DOHH2 (cell line): ENCODE data around the gene LTB4R.
A peak's percentile ranks its signal among the peaks of the same experiment; 100 is the strongest.

Experiments
- H3F3A ChIP-seq: fragments of 200-600 bp; sonication (generic), shearing (Covaris generic); 2 replicates; pipeline ENCODE4 v1.6.0; 2016; ENCODE audit warnings: antibody characterized with exemption, mild to moderate bottlenecking; ENCODE audit not compliant: control insufficient read depth, insufficient read depth
- H3K27ac ChIP-seq: fragments of 200-600 bp; sonication (generic); 2 replicates; pipeline ENCODE4 v1.5.1; 2014; ENCODE audit warnings: low read depth, mild to moderate bottlenecking, low read length, moderate library complexity
- H3K27me3 ChIP-seq: fragments of 200-600 bp; sonication (generic); 2 replicates; pipeline ENCODE4 v1.6.1; 2014; ENCODE audit warnings: mild to moderate bottlenecking, low read length, mixed read lengths; ENCODE audit not compliant: control insufficient read depth
- H3K36me3 ChIP-seq: fragments of 200-600 bp; sonication (generic); 2 replicates; pipeline ENCODE4 v1.6.1; 2014; ENCODE audit warnings: mild to moderate bottlenecking, low read length, moderate library complexity, mixed read lengths; ENCODE audit not compliant: control insufficient read depth
- H3K4me1 ChIP-seq: fragments of 200-600 bp; sonication (generic); 2 replicates; pipeline ENCODE4 v1.6.1; 2014; ENCODE audit warnings: mild to moderate bottlenecking, low read length, mixed read lengths; ENCODE audit not compliant: control insufficient read depth
- H3K4me2 ChIP-seq: fragments of 200-600 bp; sonication (generic); 2 replicates; pipeline ENCODE4 v1.6.0; 2014; ENCODE audit warnings: mild to moderate bottlenecking, low read length, moderate library complexity
- H3K4me3 ChIP-seq: fragments of 200-600 bp; sonication (generic); 2 replicates; pipeline ENCODE4 v1.5.1; 2014; ENCODE audit warnings: mild to moderate bottlenecking, low read length, mixed read lengths
- H3K79me2 ChIP-seq: fragments of 200-600 bp; sonication (generic); 2 replicates; pipeline ENCODE4 v1.6.1; 2014; ENCODE audit warnings: mild to moderate bottlenecking, low read length, mixed read lengths; ENCODE audit not compliant: control insufficient read depth
- H3K9me2 ChIP-seq: fragments of 200-600 bp; sonication (generic); replicated peaks from 2 replicates; pipeline ENCODE4 v1.6.1; 2014; ENCODE audit warnings: mild to moderate bottlenecking, low read length, mixed read lengths; ENCODE audit not compliant: control insufficient read depth
- H3K9me3 ChIP-seq: fragments of 200-600 bp; sonication (generic); 2 replicates; pipeline ENCODE4 v1.6.1; 2014; ENCODE audit warnings: antibody characterized with exemption, low read length, mixed read lengths; ENCODE audit not compliant: control insufficient read depth, insufficient read depth
- H4K20me1 ChIP-seq: fragments of 200-600 bp; sonication (generic); 2 replicates; pipeline ENCODE4 v1.6.0; 2014; ENCODE audit warnings: low read depth, mild to moderate bottlenecking, antibody characterized with exemption, low read length, moderate library complexity; ENCODE audit not compliant: control insufficient read depth, insufficient read depth
- CTCF ChIP-seq: fragments of 200-600 bp; sonication (generic); IDR thresholded peaks from one replicate; pipeline ENCODE4 v1.5.1; 2014; ENCODE audit warnings: antibody characterized with exemption, mild to moderate bottlenecking, low read depth, low read length; ENCODE audit not compliant: poor library complexity, severe bottlenecking
- EZH2phosphoT487 ChIP-seq: fragments of 200-600 bp; sonication (generic); IDR thresholded peaks from 2 replicates; pipeline ENCODE4 v1.6.1; 2017; ENCODE audit warnings: borderline replicate concordance, mild to moderate bottlenecking, antibody characterized with exemption, low read length, moderate library complexity, mixed read lengths

The LTB4R gene

GRCh38 chr14:24278424-24278823, 32.9 kb upstream of the LTB4R start:
- Histone ChIP-seq H3K79me2 (no peaks in the 10 kb centered on the region), H3K27ac (no peak overlapping the region), H3K9me3 (no peaks in the 10 kb centered on the region), H3K4me1 (peaks cover 30% of the 10 kb centered on the region), H3K4me2 (no peak overlapping the region), H3K4me3 (no peak overlapping the region), H3K36me3 (no peaks in the 10 kb centered on the region), H3F3A (no peaks in the 10 kb centered on the region), H4K20me1 (no peaks in the 10 kb centered on the region), H3K9me2 (no peaks in the 10 kb centered on the region), H3K27me3 (no peaks in the 10 kb centered on the region)
- TF ChIP-seq CTCF: no peak
- no peak for TF ChIP-seq EZH2phosphoT487

- H3K36me3 ChIP-seq: no peaks in the 10 kb centered on the region
- H3K4me3 ChIP-seq: no peak overlapping the region
- no peaks in the 10 kb centered on the region for H3K9me2 ChIP-seq
- no peaks in the 10 kb centered on the region for H4K20me1 ChIP-seq
- H3K79me2 ChIP-seq: no peaks in the 10 kb centered on the region
- peak; percentile 65 for TF ChIP-seq CTCF
- TF ChIP-seq EZH2phosphoT487: no peak
- H3K27ac ChIP-seq: no peak overlapping the region
- H3K4me2 ChIP-seq: peak overlapping the region; percentile 5; the same call in 1 of the 2 replicates
- H3K4me1 ChIP-seq: peaks cover 19% of the 10 kb centered on the region
- H3K27me3 ChIP-seq: no peaks in the 10 kb centered on the region
- H3F3A ChIP-seq: no peaks in the 10 kb centered on the region
- no peaks in the 10 kb centered on the region for H3K9me3 ChIP-seq
These were observed 31.8 kb upstream of the LTB4R start for GRCh38 chr14:24279301-24280186.

GRCh38 chr14:24280797-24281460, 30.4 kb upstream of the LTB4R start:
- Histone ChIP-seq H3F3A (no peaks in the 10 kb centered on the region), H3K36me3 (no peaks in the 10 kb centered on the region)

More at GRCh38 chr14:24280797-24281460, 30.4 kb upstream of the LTB4R start:
- no peaks in the 10 kb centered on the region for H3K27me3 ChIP-seq
- no peaks in the 10 kb centered on the region for H3K9me3 ChIP-seq
- no peak for TF ChIP-seq CTCF
- TF ChIP-seq EZH2phosphoT487: no peak
- no peaks in the 10 kb centered on the region for H4K20me1 ChIP-seq
- no peaks in the 10 kb centered on the region for H3K9me2 ChIP-seq
- H3K27ac ChIP-seq: no peak overlapping the region
- H3K4me3 ChIP-seq: no peak overlapping the region
- no peak overlapping the region for H3K4me2 ChIP-seq
- no peaks in the 10 kb centered on the region for H3K79me2 ChIP-seq
- peaks cover 15% of the 10 kb centered on the region for H3K4me1 ChIP-seq
